Stimulated activated CD8-positive, alpha-beta memory T cell treated with anti-CD3 and anti-CD28 coated beads, Interleukin-4, amount 100 ng/mL, for 4 hours (primary cell): ENCODE measurements around the gene SOX6.

Experiments
- DNase-seq, 2 donors: peaks; one replicate each; pipeline ENCODE4 v3.0.0-alpha.2; 2020; ENCODE audit warnings: low read depth in 2 of 2, low spot score in 1 of 2

SOX6 gene

GRCh38 chr11:15969281-15969680 lies 387.1 kb downstream of the SOX6 start:
- no peak for DNase-seq

DNA sequence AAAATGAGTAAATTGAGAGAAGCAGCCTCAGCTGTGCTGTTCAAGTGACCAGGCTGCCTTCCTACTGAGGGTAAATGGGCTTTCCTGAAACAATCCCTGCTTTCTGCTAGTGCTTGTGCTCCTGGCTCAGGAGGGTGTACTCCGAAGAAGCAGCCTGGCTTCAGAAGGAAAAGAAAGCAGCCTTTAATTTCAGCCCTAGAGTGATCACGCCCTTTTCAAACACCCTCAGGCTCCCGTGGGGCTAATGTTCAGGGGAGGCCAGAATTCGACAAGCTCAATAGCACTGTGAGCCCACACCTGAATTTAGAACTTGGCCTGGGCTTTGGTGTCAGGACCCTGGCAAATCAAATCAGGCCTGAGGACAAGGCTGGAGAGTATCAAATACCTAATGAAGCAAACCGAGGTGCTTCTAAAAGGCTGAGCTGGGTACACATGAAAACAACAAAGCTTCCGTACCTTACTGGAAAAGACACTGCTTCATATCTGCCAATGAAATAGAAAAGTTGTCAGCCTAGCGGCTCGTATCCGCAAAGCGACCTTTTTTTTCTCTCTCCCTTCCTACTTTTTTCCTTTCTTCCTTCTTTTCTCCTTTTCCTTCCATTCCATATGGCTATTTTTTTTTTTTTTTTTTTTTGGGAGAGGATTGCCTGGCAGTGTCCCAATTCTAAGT lies 387.8 kb downstream of the SOX6 start:
- no peak for DNase-seq

DNA sequence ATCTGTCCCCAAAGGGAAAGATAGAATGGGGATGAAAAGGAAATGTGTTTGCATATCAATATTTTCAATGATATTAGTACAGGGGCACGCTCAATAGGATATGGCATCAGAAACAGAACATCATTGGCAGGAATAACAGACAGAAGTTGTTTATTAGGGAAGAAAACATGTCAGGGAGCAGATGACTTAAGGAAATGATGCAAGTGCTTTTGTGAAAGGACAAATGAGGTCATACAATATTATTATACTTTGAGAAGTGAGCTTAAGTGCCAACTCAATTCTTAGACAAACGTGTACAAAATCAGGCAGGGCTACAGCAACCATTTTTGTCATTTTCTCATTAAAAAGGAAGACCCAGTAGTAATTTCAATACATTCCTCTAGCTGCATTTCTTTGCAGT lies 388.4 kb downstream of the SOX6 start:
- DNase-seq, result no peak

DNA sequence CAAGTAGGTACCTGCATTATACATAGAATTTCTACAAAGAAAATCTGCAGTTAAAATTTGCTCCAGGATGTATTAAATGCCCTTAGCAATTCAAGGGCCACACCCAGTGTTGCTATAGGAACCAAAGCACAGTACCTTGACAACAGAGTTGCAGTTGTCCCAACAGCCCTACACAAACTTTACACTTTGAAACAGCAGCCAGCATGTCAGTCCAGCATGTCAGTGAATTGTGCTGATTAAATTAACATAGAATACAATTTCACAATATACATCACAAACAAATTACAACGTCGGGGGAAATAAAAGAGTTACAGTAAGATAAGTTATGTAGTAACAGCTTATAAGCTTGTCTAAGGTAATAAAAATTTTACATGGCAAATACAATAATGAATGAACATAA lies 389.2 kb downstream of the SOX6 start:
- no peak for DNase-seq

DNA sequence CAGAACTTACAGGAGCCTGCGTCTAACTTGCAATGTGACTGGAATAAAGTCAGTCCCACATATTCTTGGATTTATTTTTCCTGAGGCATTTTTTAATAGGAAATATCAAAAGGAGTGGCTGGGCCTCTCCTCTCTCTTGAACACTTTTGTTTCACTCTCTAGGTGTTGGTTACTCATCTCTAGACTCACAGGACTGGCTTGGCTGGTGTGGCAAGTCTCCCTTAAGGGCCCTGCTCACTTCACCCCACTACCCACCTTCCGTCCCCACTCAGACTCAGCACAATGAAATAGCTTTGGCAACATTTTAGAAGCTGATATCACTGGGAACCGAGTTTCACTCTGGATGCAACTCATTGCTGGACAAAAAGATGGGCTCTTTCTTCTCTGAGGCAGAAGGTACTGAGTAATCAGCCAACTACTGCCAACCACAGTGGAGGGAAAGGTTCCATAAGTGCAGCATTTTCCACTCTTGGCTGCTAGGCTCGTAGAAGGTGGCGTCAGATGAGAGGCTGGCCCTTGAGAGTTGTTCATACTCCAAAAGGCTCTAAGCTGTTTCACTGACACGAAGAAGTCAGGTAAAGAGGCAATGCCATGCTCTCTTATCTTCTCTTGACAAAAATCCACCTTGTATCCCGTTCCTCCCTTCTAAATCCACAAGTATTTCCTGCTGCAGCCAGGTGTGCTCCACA lies 390.6 kb downstream of the SOX6 start:
- no peak for DNase-seq

GRCh38 chr11:15963266-15963665 lies 393.1 kb downstream of the SOX6 start:
- DNase-seq, result no peak

DNA sequence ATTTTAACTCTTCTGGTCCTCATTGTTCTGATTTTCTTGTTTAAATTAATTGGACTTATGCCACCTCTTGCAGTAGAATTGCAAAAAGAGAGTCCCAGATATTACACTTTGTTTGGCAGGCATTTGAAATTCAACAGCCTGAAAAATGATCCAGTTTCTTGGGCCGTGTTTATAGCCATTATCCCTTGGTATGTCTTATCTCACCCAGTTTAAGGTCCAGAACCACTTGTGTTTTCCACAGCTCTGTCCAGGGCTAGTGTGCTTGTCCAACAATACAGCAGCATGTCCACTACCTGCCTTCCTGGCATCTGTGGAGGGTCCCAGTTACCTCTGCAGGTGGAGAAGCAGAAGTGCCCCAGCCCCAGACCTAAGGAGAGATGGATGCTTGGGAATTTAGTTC lies 397.4 kb downstream of the SOX6 start:
- DNase-seq, result no peak

- DNase-seq, result no peak
These were observed 399.1 kb downstream of the SOX6 start for GRCh38 chr11:15957234-15957633.

- DNase-seq, result no peak
These were observed 400.0 kb downstream of the SOX6 start for GRCh38 chr11:15956302-15956701.

- DNase-seq, result no peak
These were observed 400.8 kb downstream of the SOX6 start for GRCh38 chr11:15955595-15955994.

DNA sequence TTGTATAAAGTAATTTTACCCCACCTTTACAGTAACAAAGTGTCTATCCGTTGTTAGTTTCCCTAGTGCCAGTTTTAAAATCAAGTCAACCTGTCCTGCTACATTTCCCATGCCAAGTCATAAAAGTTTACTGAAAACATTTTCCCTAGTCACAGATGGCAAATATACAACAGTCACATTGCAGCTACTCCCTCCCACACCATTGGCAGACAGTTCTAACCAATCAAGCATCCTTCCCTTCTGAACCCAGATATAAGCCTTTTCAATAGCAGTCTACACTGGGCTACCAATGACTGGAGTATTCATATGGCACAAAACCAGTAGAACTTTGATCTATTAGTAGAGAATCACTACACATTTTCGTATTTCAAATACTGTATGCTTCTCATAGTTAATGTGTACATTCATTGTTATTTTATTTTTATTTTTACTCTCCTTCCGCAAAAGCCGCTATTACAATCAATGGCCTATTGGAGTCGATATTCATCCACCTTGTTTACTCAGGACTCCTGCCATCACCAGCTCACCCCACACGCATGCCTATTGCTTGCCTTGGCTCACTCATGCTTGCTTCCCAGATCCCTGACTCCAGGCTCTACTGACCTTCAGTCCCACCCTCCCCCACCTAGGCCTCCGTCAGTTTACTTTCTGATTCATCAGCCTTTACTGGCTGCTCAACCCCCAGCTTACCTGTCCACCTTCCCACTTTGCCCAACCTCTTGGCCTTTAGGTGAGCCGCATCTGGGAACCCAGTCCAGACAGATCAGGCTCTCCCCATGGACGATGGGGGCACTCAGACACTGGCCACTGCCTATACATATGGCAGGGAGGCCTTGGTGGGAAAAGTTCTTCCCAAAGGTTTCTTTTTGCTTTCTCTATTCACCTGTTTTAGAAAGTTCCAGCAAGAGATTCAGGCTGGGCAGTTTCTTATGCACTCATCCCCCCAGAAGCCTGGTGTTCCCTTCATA lies 408.4 kb downstream of the SOX6 start:
- DNase-seq, result no peak

GRCh38 chr11:15945726-15946125 lies 410.6 kb downstream of the SOX6 start:
- DNase-seq, result no peak

- DNase-seq, result no peak
These were observed 411.9 kb downstream of the SOX6 start for GRCh38 chr11:15944460-15944859.

- no peak for DNase-seq
These were observed 412.7 kb downstream of the SOX6 start for GRCh38 chr11:15943418-15944197.

DNA sequence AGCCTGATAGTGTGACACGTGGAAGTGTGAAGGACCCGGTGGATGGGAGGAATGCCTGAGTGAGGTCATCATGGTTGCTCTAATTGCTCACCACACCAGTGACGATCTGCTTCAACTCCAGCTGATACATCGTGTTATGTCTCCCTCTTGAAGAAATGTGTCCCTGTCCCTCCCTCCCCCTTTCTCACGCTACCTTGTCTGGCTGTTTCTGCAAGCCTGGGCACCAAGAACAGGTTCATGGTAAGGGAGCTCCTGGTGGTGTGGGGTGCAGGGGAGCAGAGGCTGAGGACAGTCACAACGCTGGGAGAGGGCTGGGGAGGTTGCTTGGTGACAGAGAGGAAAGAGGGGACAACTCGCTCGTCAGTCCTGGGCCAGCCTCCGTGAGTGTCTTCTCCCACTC lies 413.4 kb downstream of the SOX6 start:
- DNase-seq, result no peak

DNA sequence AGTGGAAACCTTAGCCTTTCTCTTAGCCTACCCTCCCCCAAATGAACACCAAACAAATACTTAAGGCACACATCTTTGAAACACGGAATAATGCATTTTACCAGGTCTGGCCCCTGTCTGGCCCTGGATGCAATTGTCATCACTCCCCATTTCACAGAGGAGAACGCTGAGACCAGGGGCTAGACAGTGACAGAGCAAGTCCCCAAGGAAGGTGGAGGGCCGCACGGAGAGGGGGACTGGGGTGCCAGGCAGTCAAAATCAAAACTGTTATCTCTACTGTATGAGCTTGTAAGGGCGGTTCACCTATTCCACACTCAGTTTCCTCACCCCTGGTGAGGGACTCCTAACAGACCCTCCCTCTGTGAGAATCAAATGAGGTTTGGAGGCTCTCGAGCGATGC lies 414.2 kb downstream of the SOX6 start:
- no peak for DNase-seq

DNA sequence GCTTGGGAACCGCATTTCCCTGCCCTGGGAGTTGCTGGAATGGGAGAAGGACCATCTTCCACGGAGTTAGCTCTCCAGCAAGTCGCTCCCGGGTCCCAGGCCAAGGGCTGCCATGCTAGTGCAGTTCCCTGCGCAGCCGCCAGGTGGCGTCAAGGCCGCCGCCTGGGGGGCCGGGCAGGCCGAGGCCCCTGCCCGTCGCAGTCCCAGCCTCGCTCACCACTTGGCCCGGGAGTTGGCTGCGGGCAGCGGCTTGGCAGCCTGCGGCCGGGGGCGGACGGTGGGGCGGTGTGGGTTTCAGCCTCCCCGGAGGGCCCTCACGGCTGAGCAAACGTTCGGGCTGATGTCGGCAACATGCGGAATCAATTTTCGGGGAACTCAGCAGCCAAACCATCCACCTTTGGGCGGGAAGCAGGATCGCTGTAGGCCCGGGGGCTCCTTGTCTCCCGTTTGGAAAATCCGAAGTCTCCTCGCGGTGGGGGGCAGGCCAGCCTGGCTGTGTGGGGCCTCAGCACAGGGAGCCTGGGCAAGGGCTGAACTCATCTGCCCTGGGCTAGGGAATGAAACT lies 415.1 kb downstream of the SOX6 start:
- DNase-seq, result no peak

GRCh38 chr11:15940462-15941205 lies 415.7 kb downstream of the SOX6 start:
- no peak for DNase-seq

- DNase-seq, result no peak
These were observed 417.4 kb downstream of the SOX6 start for GRCh38 chr11:15938983-15939382.

DNA sequence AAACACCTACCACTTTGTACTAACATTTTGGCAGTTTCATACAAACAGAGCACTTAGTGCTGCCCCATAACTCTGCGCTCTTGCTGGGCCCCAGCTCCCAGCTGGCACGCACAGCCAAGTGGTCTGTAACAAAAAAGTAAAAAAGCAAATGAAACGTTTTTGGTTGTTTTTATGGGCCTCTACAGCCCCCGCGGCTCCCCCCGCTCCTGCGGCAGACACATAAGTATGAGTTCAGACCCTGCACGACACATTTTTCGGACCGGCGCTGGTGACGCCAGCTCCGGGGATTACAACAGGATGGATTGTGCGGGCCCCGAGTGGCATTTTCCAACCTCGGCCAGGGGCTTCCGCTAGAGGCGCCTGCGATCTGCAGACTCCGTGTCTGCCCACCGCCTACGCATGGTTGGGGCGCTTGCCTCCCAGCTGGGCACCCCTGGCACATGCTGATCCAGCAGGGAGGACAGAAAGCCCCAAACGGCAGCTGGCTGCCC lies 418.2 kb downstream of the SOX6 start:
- DNase-seq, result no peak
